Esophagus squamous epithelium (tissue), 5 donors: ENCODE measurements around the gene KLHL28. TPM values are rescaled to one million over a fixed set of nuclear protein-coding genes. Genes with fewer than 3 reads are reported as not detected.
A peak's percentile ranks its signal among the peaks of the same experiment; 100 is the strongest.

Experiments
- DNase-seq: peaks from one replicate; lab custom pipeline; 2025; lab: John Stamatoyannopoulos, UW
- H3K27ac ChIP-seq, 4 donors: fragments of 200-600 bp; sonication (generic); one replicate each; pipeline ENCODE4 v1.5.1; 2016 to 2019; ENCODE audit warnings: mild to moderate bottlenecking in 1 of 4
- H3K27me3 ChIP-seq, 4 donors: fragments of 200-600 bp; sonication (generic); 1 replicate in 3 of 4; 2 replicates in 1 of 4; pipeline versions ENCODE4 v1.5.1 to v1.6.0; 2017 to 2021; ENCODE audit warnings: antibody characterized with exemption in 1 of 4
- H3K36me3 ChIP-seq, 3 donors: fragments of 200-600 bp; sonication (generic); one replicate each; pipeline ENCODE4 v1.5.1; 2016 to 2019
- H3K4me1 ChIP-seq, 3 donors: fragments of 200-600 bp; sonication (generic); one replicate each; pipeline ENCODE4 v1.5.1; 2017 to 2019
- H3K4me3 ChIP-seq, 4 donors: fragments of 200-600 bp; sonication (generic); 1 replicate in 3 of 4; 2 replicates in 1 of 4; pipeline ENCODE4 v1.5.1; 2016 to 2019; ENCODE audit warnings: mild to moderate bottlenecking in 2 of 4, moderate library complexity in 1 of 4
- H3K9me3 ChIP-seq, 3 donors: fragments of 200-600 bp; sonication (generic); one replicate each; pipeline ENCODE4 v1.5.1; 2016 to 2019
- POLR2A ChIP-seq, 4 donors: fragments of 450-650 bp; IDR thresholded peaks; one replicate each; pipeline ENCODE4 v1.6.1; 2017; ENCODE audit warnings: antibody characterized with exemption in 4 of 4, mild to moderate bottlenecking in 4 of 4, moderate library complexity in 3 of 4
- WGBS, 2 donors: methylation state at CpG; one replicate each; pipeline ENCODE4 v1.1.5; 2018; 5-methylcytosine and 5-hydroxymethylcytosine counted together
- intact Hi-C: fragments of 100-400 bp; cut with DNase I; formaldehyde crosslinking; loops from one replicate; pipeline ENCODE4 v1.15.0; 2022
- total RNA-seq, 4 donors: library from RNA; depleted of rRNA; stranded (reverse); fragments of >200 nt; gene quantifications; one replicate each; pipeline ENCODE4 v1.1.0, GENCODE V29; 2016
- TF ChIP-seq, protein P1 (sequence below), 6 experiments: fragments of 450-650 bp in 4 of 6; fragments of 200-600 bp in 2 of 6; sonication (generic) in 2 of 6; IDR thresholded peaks; one replicate each; pipeline ENCODE4 v1.5.1; 2016 to 2019; ENCODE audit warnings: antibody characterized with exemption in 6 of 6, mild to moderate bottlenecking in 4 of 6, moderate library complexity in 4 of 6
- donor health status: DM: yes; HTN: yes; CAD: no.

Gene KLHL28
- total RNA-seq, 4 donors from 2014 or later: 7.2 to 10.3 (median 8.4) TPM

- H3K9me3 ChIP-seq: no peaks in the 10 kb centered on the region
- H3K4me3 ChIP-seq: peak overlapping the region in 2 of 4 donors; percentile 16 to 94
- 60 to 68% methylated on average over 3 to 4 of the region's 4 CpGs for WGBS, 2 donors
- TF ChIP-seq, protein P1, sequence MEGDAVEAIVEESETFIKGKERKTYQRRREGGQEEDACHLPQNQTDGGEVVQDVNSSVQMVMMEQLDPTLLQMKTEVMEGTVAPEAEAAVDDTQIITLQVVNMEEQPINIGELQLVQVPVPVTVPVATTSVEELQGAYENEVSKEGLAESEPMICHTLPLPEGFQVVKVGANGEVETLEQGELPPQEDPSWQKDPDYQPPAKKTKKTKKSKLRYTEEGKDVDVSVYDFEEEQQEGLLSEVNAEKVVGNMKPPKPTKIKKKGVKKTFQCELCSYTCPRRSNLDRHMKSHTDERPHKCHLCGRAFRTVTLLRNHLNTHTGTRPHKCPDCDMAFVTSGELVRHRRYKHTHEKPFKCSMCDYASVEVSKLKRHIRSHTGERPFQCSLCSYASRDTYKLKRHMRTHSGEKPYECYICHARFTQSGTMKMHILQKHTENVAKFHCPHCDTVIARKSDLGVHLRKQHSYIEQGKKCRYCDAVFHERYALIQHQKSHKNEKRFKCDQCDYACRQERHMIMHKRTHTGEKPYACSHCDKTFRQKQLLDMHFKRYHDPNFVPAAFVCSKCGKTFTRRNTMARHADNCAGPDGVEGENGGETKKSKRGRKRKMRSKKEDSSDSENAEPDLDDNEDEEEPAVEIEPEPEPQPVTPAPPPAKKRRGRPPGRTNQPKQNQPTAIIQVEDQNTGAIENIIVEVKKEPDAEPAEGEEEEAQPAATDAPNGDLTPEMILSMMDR (IDR thresholded peaks at IDR 0.05): no peak
- TF ChIP-seq POLR2A (IDR thresholded peaks at IDR 0.05): no peak
- no peak overlapping the region for H3K27ac ChIP-seq
- intact Hi-C loops: no loop called here
- no peaks in the 10 kb centered on the region for H3K27me3 ChIP-seq
- H3K36me3 ChIP-seq: peaks cover 0 to 18% (median 0%) of the 10 kb centered on the region in 3 donors
- peaks cover 0 to 73% (median 33%) of the 10 kb centered on the region in 3 donors for H3K4me1 ChIP-seq
- no peak for DNase-seq
These were observed 5.0 kb upstream of the KLHL28 start for GRCh38 chr14:44966601-44967336.

- Histone ChIP-seq H3K36me3 (peaks cover 0 to 7% (median 0%) of the 10 kb centered on the region in 3 donors), H3K9me3 (no peaks in the 10 kb centered on the region), H3K27ac (peak overlapping the region in 1 of 4 donors; percentile 95), H3K27me3 (no peaks in the 10 kb centered on the region), H3K4me1 (peaks cover 0 to 85% (median 50%) of the 10 kb centered on the region in 3 donors), H3K4me3 (peak overlapping the region; percentile 65 to 94 (median 84))
- 14 to 17% methylated on average over 5 to 7 of the region's 7 CpGs for WGBS, 2 donors
- no peak for DNase-seq
- intact Hi-C loops: loop anchor here (5.0 kb wide), 1 partner anchor 173 kb away; the partner anchor contains the start of gene FANCM
- TF ChIP-seq, protein P1 (IDR thresholded peaks at IDR 0.05): no peak
- no peak for TF ChIP-seq POLR2A (IDR thresholded peaks at IDR 0.05)
These were observed 2.1 kb upstream of the KLHL28 start for GRCh38 chr14:44963775-44964380.

- Histone ChIP-seq H3K4me3 (peak overlapping the region; percentile 65 to 94 (median 84)), H3K36me3 (no peaks in the 10 kb centered on the region), H3K4me1 (peaks cover 0 to 85% (median 51%) of the 10 kb centered on the region in 3 donors), H3K9me3 (no peaks in the 10 kb centered on the region), H3K27me3 (no peaks in the 10 kb centered on the region), H3K27ac (peak overlapping the region; percentile 89 to 95 (median 94))
- 10 to 14% methylated on average over 12 to 13 of the region's 13 CpGs for WGBS, 2 donors
- no peak for TF ChIP-seq POLR2A (IDR thresholded peaks at IDR 0.05)
- TF ChIP-seq, protein P1 (IDR thresholded peaks at IDR 0.05): no peak
- DNase-seq: no peak
- intact Hi-C loops: loop anchor here (5.0 kb wide), 1 partner anchor 174 kb away; the partner anchor contains the start of gene FANCM
These were observed 1.3 kb upstream of the KLHL28 start for GRCh38 chr14:44963044-44963528.

- no peak for TF ChIP-seq POLR2A (IDR thresholded peaks at IDR 0.05)
- TF ChIP-seq, protein P1 (IDR thresholded peaks at IDR 0.05): peak in 1 of 6 experiments; percentile 2
These were observed 742 bp upstream of the KLHL28 start for GRCh38 chr14:44962334-44963043.

More at GRCh38 chr14:44962334-44963043, 742 bp upstream of the KLHL28 start:
- Histone ChIP-seq H3K27me3 (no peaks in the 10 kb centered on the region), H3K4me3 (peak overlapping the region; percentile 65 to 94 (median 84)), H3K36me3 (no peaks in the 10 kb centered on the region), H3K27ac (peak overlapping the region; percentile 89 to 95 (median 94)), H3K9me3 (no peaks in the 10 kb centered on the region), H3K4me1 (peaks cover 0 to 85% (median 49%) of the 10 kb centered on the region in 3 donors)
- 1 to 4% methylated on average over 20 to 23 of the region's 39 CpGs for WGBS, 2 donors
- DNase-seq: no peak
- intact Hi-C loops: loop anchor here (5.0 kb wide), 1 partner anchor 175 kb away; the partner anchor contains the start of gene FANCM
